Endometrial microvascular endothelial cells (primary cell): ENCODE data around the gene KCNE4. TPM values are rescaled to one million over a fixed set of nuclear protein-coding genes. Genes with fewer than 3 reads are reported as not detected.

Experiments used
- in situ Hi-C: cut with HindIII; loops from 2 replicates; pipeline ENCODE4 v1.10.0; 2017; ENCODE audit warnings: low sequenced_read_pairs, low pct_unique_long_range_greater_than_20kb; ENCODE audit errors: inconsistent ontology term
- total RNA-seq: library from RNA; depleted of rRNA; stranded (reverse); fragments of >200 nt; gene quantifications from one replicate; pipeline ENCODE4 v1.2.3, GENCODE V29; 2015; ENCODE audit errors: inconsistent ontology term

The KCNE4 gene
- total RNA-seq, 1 donor from 2014 or later = under 0.01 TPM

DNA sequence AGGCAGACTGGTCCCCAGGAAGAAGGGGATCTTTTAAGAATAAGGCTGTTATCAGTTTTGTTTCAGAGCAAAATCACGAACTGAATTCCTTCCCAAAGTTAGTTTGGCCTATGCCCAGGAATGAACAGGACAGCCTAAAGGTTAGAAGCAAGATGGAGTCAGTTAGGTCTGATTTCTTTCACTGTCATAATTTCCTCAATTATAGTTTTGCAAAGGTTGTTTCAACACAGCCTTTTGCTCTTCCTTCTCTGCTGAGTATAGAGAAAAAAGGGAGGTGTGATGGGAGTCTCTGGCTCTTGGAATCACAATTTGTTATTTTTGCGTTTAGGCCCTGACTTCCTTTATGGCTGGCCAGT, 14.6 kb upstream of the KCNE4 start:
- in situ Hi-C loops = no loop called here

DNA sequence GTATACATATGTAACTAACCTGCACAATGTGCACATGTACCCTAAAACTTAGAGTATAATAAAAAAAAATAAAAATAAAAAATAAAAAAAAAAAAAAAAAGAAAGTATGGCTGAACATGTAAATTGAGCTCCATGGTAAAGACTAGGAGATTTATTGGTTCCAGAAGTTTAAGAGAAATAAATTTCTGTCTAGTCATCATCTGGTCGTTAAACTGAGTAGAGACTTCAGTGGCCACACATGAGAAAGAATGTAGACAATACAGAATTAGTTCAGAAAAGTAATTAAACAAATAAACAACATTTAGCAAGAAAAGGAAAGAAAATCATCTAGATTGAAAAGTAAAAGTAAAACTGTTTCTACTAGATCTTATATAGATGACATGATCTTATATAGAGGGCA, 12.4 kb upstream of the KCNE4 start:
- in situ Hi-C loops = no loop called here

DNA sequence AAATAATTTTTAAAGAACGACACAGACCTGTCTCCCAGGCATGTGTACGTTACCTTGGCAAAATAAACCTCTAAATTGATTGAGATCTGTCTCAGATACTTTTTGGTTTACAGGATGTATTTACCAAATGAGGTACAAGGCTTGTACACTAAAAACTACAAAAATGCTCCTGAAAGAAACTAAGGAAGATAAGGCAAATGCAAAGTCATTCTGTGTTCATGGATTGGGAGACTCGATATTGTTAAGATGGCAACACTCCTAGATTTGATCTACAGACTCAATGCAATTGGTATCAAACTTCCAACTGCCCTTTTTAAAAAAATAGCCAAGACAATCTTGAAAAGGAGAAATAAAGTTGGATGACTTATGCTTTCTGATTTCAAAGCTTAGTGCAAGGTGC, 11.5 kb upstream of the KCNE4 start:
- in situ Hi-C loops = no loop called here

DNA sequence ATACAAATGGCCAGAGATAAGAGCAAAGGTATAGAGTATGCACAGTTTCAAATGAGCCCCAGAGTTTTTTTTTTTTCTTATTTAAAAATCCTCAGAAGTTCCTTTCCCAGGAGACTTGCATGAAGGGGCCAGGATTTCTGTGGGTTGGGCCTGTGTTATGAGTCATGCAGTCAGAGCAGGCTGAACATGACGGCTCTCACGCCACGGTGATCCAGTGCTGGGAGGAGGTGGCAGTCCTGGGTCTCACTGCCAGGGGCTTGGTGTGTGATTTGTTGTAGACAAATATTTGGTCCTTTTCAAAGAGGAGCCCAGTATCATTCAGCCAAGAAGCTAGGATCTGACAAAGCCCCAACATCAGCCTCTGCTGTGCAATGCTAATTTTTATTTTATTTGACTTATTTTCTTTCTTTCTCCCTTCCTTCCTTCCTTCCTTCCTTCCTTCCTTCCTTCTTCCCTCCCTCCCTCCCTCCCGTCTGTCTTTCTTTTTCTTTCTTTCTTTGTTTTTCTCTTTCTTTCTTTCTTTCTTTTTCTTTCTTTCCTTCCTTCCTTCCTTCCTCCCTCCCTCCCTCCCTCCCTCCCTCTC, 10.4 kb upstream of the KCNE4 start:
- in situ Hi-C loops = no loop called here

DNA sequence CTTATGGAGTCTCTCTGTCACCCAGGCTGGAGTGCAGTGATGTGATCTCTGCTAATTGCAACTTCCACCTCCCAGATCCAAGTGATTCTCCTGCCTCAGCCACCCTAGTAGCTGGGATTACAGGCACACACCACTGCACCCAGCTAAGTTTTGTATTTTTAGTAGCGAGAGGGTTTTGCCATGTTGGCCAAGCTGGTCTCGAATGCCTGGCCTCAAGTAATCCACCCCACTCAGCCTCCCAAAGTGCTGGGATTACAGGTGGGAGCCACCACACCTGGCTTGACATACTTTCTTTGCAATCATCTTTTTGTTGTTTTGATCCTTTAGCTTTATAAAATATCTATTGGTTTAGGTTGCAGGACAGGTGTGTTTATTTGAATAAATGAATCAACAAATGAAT, 9.7 kb upstream of the KCNE4 start:
- in situ Hi-C loops = no loop called here

DNA sequence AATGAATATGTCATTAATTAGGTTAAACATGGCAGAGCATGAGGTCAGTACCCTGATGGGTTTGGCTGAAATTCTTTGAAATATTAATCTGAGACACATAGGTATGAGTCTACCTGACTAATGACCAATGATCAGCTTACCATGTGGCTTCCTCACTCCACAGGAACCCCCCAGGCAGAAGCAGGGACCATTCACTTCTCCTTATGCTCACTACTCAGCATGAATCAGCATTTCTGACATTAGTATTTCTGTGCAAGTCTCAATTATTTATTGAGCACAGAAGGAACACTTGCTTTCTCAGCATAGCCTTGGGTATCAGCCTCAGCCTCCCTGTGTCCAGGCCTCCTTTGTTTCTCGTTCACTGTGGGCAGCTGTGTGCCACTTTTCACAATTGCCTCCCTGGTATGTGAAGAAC, 9.3 kb upstream of the KCNE4 start:
- in situ Hi-C loops = no loop called here

DNA sequence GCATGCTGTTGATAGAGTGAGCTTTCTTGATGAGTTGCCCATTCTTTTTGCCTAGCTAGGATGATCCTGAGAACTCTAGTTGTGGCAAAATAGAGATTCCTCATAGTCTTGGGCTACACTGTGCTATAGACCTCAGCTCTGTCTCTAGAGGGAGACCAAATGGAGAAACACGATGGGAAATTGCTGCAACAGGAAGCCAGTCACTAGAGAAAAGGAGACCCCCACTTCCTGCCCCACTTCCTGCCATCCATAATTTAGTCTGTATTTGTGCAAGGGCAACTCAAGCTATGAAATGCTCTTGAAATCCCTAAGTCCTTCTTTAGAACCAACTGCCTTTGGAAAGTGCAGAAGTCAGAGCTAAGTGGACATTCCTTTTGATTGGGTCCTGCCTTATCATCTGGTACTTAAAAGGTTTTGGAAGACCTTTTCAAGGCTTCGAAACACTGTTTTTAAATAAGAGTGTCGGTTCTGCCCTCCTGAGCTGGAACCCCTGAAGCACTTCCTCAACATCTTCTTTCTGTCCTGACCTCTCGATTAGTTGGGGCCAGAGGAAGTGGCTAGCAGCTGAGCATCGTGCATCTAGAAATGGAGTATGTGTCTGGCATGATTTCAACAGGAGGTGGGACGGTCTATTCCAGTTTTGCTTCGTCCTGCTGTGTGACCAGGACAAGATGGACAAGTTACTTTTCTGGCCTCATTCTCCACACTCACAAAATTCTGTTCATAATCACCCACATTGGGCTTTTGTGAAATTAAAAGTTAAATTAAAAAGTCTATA, 8.6 kb upstream of the KCNE4 start:
- in situ Hi-C loops = no loop called here

DNA sequence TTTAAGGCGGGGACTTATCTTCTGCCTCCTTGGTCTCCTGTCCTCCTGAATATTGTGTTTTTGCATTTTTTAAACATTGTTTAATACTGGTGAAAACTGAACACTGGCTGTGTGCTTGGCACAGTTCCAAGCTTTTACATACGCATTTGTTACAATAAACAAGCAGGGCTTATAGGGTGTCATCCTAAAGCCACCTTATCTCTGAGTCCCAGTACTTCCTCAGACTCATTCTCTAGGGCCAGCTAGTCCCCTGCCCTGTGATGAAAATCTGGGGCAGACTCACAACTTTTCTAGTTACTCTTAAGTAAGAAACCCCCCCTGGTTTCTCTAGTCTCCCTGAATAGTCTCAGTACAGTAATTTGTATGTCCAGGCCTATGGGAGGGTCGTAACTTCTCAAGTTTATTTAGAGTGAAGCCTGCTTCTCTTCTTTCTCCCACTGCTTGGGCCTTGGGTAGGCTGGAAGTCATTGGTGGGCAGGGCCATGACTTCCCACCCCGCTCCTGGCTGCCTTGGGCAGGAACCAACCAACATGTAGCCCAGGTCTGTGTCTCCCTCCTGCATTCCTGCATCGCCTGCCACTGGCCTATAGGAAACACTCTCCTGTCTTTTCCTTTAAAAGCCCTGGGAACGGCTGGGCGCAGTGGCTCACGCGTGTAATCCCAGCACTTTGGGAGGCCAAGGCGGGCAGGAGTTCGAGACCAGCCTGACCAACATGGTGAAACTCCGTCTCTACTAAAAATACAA, 7.7 kb upstream of the KCNE4 start:
- in situ Hi-C loops = no loop called here

DNA sequence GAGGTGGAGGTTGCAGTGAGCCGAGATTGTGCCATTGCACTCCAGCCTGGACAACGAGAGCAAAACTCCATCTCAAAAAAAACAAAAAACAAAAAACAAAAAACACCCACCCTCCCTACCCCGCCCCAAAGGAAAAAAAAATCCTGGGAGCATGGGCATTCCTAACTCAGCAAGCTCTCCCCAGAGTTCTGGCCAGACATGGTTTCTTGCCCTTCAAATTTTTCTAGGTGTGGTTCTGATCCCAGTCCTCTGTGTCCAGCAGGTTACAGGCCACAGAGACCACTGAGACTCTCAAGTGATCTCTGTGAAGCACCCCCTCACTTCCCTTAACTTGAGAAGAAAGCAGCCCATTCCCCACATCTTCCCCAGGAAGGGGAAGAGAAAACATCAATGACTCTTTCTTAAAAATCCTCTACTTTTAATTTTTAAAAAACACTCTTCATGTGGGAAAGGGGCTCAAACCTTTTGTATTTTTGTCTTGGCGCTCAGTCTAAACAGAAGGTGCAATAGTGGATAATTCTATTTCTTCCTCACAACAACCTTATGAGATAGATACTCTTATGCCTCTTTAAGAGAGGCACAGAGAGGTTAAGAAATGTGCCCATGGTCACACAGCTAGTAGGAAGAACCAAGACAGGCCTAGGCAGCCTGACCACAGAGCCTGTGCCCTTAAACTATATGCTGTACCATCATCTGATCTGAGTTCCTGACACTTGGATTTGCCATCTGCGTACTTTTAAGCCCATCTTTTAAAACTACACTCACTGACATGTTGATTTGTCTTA, 6.9 kb upstream of the KCNE4 start:
- in situ Hi-C loops = no loop called here

DNA sequence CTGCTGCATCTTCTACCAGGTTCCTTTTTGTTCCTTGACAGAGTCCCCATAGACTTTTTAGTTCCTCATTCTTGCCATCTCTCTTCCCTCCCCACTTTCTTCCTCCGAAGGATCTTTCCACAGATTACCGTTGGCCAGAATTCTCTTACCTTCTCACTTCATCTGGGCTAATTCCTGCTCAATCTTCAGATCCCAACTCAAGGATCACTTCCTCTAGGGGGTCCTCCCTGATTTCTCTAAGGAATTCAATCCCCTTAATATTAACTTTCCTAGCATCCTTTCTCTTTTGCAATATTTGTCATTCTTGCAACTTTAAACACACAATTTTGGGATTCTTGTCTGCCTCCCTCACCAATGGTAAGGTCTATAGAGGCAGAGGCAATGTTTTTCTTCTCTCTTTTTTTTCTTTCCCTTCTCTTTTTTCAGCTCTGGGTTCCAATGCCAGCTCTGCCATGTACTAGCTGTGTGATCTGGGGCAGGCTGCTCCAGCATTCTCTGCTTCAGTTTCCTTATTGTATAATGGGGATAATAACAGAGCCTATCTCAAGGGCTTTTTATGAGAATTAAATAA, 5.4 kb upstream of the KCNE4 start:
- in situ Hi-C loops = no loop called here

DNA sequence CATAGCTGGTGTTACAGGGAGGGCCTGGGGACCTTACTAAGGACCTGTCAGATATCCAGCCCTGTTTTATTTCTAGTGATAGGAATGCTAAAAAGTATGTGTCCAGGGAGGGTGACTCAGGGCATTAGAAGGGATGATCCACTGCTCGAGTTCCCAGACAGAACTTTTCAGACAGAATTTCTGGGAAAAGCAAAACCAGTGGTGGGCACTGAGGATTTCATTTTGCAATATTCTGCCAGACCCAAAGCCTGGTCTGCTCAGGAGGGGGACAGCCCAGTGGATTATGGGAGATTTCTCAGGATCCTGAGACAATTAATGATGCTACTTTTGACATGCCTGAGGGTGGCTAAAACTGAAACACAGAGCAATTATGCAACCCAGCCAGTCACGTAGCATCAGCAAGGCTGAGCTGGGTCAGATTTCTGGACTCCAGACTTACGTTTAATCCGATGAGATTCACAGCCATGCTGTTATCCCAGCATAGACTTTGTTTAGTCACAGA, 4.7 kb upstream of the KCNE4 start:
- in situ Hi-C loops = no loop called here

DNA sequence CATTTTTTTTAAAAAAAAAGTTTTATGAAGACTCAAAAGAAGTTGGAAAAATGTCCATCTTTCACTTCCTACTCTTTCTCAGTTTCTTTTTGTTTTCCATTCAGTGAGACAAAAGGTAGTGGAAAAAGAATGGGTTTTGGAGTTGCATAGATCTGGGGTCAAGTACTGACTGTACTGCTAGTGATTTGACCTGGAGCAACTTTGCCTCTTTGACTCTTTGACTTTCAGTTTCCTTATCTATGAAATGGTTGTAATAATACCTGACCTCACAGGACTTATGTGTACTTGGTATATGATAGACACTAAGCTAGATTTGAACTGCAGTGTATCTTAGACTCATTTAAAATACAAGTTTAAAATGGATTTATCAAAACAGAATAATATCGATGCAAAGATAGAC, 3.5 kb upstream of the KCNE4 start:
- in situ Hi-C loops = no loop called here

DNA sequence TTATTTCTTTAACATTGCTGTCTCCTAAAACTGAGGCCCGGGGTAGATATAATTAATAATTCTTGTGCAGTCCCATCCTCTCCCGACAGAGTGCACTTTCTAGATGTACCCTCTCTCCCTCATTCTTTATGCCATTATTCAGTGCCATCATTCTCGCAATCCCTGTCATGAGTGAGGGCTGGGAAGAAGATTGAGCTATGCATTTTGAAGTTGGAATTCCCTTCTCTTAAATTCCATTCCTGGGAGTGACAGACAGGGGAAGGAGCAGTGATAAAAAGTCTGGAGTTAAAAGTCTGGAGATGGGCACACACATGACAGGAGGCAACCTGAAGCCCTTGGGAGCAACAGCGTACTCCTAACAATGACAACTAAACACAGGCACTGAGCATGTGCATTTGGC, 2.6 kb upstream of the KCNE4 start:
- in situ Hi-C loops = no loop called here

DNA sequence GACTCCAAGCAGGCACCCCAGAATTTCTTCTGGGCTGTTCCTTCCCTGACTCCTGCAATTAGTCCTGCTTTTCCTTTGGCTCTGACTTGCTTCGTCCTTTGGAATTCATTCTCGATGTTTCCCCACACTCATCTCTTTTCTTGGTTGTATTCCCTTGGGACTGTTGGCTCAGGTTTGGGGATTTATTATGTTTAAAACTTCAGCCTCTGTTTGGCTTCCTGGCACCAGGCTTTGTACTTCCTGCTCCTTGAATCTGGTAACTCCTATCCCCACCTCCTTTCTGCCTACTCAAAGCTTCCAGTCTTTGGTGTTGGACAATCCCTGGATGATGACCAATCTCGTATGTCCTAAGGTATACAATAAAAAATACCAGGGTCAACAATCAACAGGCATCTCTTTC, 1.8 kb upstream of the KCNE4 start:
- in situ Hi-C loops = no loop called here

DNA sequence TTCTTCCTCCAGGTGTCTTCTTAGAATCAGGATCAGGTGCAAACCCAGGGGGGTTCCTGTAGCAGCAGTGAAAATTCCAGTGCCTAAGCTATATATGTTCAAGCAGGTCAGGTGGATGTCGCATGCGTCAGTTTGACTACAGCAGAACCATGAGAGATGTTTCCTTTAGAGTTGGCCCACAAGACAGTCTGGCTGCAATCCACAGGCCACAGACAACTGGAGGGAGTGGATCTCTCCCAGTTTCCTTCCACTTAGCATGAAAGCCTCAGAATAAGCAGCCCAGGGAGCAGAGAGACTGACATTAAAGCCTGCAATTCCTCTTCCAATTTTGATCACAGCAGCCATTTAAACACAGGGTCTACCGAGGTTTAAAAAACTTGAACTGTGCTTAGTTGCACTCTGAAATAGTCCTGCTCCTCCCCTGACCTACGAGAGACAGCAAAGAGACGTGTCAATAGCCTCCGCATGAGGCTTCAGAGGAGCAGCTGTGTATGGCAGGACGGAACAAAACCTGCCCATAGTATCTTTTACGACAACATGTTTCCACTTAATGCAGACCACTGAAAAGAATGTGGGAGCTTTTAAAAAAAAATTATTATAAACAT, 988 bp upstream of the KCNE4 start:
- in situ Hi-C loops = no loop called here

DNA sequence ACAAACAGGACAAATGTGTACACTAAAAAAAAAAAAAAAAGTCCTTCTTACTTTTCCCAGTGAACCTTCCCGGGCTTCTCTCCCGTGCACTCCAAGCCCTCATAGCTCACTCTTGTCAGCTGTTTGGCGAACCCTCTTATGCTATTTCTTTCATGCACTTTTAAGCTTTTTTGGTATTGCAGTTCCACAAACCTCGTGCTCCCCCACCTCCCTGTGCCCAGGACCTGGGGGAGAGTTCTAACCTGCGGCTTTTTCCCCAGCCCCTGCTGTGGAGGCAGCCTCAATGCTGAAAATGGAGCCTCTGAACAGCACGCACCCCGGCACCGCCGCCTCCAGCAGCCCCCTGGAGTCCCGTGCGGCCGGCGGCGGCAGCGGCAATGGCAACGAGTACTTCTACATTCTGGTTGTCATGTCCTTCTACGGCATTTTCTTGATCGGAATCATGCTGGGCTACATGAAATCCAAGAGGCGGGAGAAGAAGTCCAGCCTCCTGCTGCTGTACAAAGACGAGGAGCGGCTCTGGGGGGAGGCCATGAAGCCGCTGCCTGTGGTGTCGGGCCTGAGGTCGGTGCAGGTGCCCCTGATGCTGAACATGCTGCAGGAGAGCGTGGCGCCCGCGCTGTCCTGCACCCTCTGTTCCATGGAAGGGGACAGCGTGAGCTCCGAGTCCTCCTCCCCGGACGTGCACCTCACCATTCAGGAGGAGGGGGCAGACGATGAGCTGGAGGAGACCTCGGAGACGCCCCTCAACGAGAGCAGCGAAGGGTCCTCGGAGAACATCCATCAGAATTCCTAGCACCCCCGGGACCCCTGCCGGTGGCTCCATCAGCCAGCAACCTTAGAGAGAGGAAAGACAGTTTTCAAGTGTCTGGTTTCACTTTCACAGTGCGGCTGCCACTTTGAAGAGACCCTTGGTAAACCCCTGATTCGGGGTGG, 826 bp downstream of the KCNE4 start:
- in situ Hi-C loops = no loop called here

DNA sequence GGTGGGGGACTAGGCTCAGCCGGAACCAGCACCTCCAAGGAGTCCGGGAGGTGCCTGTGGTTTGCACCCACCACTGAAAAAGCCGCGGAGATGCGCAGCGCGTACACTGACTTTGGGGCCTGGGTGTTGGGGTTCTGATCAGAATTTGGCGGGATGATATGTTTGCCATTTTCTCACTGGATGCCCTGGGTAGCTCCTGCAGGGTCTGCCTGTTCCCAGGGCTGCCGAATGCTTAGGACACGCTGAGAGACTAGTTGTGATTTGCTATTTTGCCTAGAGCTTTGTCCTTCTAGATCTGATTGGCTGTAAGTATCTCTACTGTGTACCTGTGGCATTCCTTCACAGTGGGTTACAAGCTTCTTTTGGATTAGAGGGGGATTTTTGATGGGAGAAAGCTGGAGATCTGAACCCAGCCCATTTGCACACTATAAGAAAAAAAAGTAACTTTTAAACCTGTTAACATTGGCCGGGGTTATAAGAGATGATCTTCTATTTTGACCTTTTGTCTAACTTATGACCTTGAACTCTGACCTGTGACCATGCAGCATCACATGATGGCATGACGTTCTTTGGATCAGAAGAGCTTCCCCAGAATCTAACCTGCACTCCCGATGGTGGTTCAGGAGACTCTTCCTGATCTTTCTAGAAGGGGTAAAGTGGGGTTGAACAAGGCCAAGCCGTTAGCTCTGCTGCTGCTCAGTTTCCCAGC, 1.6 kb downstream of the KCNE4 start:
- in situ Hi-C loops = no loop called here
